PFSK-1 (cell line): ENCODE results near the gene HSBP1L1.

Experiments used
- FOXP2 ChIP-seq: optimal IDR thresholded peaks from 2 replicates; pipeline ENCODE3; 2011; ENCODE audit warnings: borderline replicate concordance, control low read depth, inconsistent platforms; ENCODE audit not compliant: insufficient read depth; ENCODE audit errors: extremely low read length, extremely low read depth
- POLR2AphosphoS5 ChIP-seq: IDR thresholded peaks from 2 replicates; pipeline ENCODE4 v1.6.1; 2012; ENCODE audit warnings: low read depth, mild to moderate bottlenecking, control low read depth, low read length, moderate library complexity
- REST ChIP-seq, 2 experiments: IDR thresholded peaks; 2 replicates each; pipeline versions ENCODE4 v1.6.1 to v1.8.0; 2011 to 2012; ENCODE audit warnings: low read depth in 2 of 2, low read length in 2 of 2, control low read depth in 1 of 2, inconsistent platforms in 1 of 2, mild to moderate bottlenecking in 1 of 2, moderate library complexity in 1 of 2; ENCODE audit not compliant: insufficient read depth in 1 of 2
- SIN3A ChIP-seq: IDR thresholded peaks from 2 replicates; pipeline ENCODE4 v1.6.1; 2012; ENCODE audit warnings: mild to moderate bottlenecking, low read length, moderate library complexity, borderline replicate concordance; ENCODE audit not compliant: insufficient read depth
- TAF1 ChIP-seq: IDR thresholded peaks from 2 replicates; pipeline ENCODE4 v1.6.1; 2012; ENCODE audit warnings: low read length, control low read depth, borderline replicate concordance; ENCODE audit not compliant: insufficient read depth

The HSBP1L1 gene

GRCh38 chr18:79945118-79946042, 19.1 kb upstream of the HSBP1L1 start:
- TF ChIP-seq POLR2AphosphoS5: no peak
- no peak for TF ChIP-seq SIN3A
- no peak for TF ChIP-seq REST (IDR thresholded peaks at IDR 0.05; ENCODE audit: insufficient read depth in 1 of 2, low read depth in 2 of 2, low read length in 2 of 2)
- TF ChIP-seq FOXP2: no peak
- TF ChIP-seq TAF1: no peak

GRCh38 chr18:79947054-79947755, 17.2 kb upstream of the HSBP1L1 start:
- no peak for TF ChIP-seq POLR2AphosphoS5
- TF ChIP-seq REST (IDR thresholded peaks at IDR 0.05; ENCODE audit: insufficient read depth in 1 of 2, low read depth in 2 of 2, low read length in 2 of 2): no peak

GRCh38 chr18:79947881-79948610, 16.4 kb upstream of the HSBP1L1 start:
- TF ChIP-seq REST (IDR thresholded peaks at IDR 0.05; ENCODE audit: insufficient read depth in 1 of 2, low read depth in 2 of 2, low read length in 2 of 2) (no peak), POLR2AphosphoS5 (no peak), FOXP2 (no peak), TAF1 (no peak)

GRCh38 chr18:79948719-79949411, 15.6 kb upstream of the HSBP1L1 start:
- TF ChIP-seq SIN3A (no peak), FOXP2 (no peak), POLR2AphosphoS5 (no peak), TAF1 (no peak), REST (IDR thresholded peaks at IDR 0.05; ENCODE audit: insufficient read depth in 1 of 2, low read depth in 2 of 2, low read length in 2 of 2) (no peak)
